Neuronal stem cell (in vitro differentiated cells): ENCODE measurements around the gene NUP188.

Experiments used
- DNase-seq: peaks from one replicate; pipeline ENCODE4 v3.0.0-alpha.2; 2013; ENCODE audit warnings: low spot score
- H2AFZ ChIP-seq: one replicate; pipeline ENCODE4 v1.6.1; 2013; ENCODE audit warnings: mild to moderate bottlenecking, low read length, inconsistent platforms
- H2AK5ac ChIP-seq: 2 replicates; pipeline ENCODE4 v1.6.1; 2013; ENCODE audit warnings: low read depth, mild to moderate bottlenecking, inconsistent platforms, low read length, moderate library complexity, mixed read lengths
- H2BK120ac ChIP-seq: 2 replicates; pipeline ENCODE4 v1.6.1; 2013; ENCODE audit warnings: low read depth, mild to moderate bottlenecking, inconsistent platforms, low read length, moderate library complexity, mixed read lengths
- H2BK12ac ChIP-seq: one replicate; pipeline ENCODE4 v1.6.1; 2013; ENCODE audit warnings: low read length, inconsistent platforms
- H2BK15ac ChIP-seq: 2 replicates; pipeline ENCODE4 v1.6.1; 2013; ENCODE audit warnings: mild to moderate bottlenecking, low read length, inconsistent platforms, mixed read lengths
- H2BK5ac ChIP-seq: one replicate; pipeline ENCODE4 v1.6.1; 2013; ENCODE audit warnings: inconsistent platforms, mild to moderate bottlenecking, low read length, moderate library complexity
- H3K14ac ChIP-seq: one replicate; pipeline ENCODE4 v1.6.1; 2013; ENCODE audit warnings: low read length, inconsistent platforms
- H3K18ac ChIP-seq: 2 replicates; pipeline ENCODE4 v1.6.1; 2013; ENCODE audit warnings: low read length, inconsistent platforms
- H3K23ac ChIP-seq: 2 replicates; pipeline ENCODE4 v1.6.1; 2013; ENCODE audit warnings: low read depth, mild to moderate bottlenecking, mixed read lengths, low read length, inconsistent platforms; ENCODE audit not compliant: poor library complexity
- H3K27ac ChIP-seq: replicated peaks from 3 replicates; pipeline ENCODE4 v1.5.1; 2013; ENCODE audit warnings: low read length, inconsistent platforms
- H3K27me3 ChIP-seq, 3 experiments: 2 replicates each; pipeline ENCODE4 v1.6.1; 2013; ENCODE audit warnings: low read length in 3 of 3, mild to moderate bottlenecking in 2 of 3, inconsistent platforms in 1 of 3, low read depth in 1 of 3, mixed read lengths in 1 of 3, moderate library complexity in 1 of 3; ENCODE audit not compliant: control insufficient read depth in 3 of 3, insufficient read depth in 3 of 3
- H3K36me3 ChIP-seq, 2 donors: replicated peaks in 1 of 2; 2 replicates each; pipeline ENCODE4 v1.6.1; 2013; ENCODE audit warnings: low read length in 2 of 2; ENCODE audit not compliant: control insufficient read depth in 2 of 2, insufficient read depth in 2 of 2
- H3K4ac ChIP-seq: 2 replicates; pipeline ENCODE4 v1.6.1; 2013; ENCODE audit warnings: inconsistent platforms, mild to moderate bottlenecking, low read length, moderate library complexity
- H3K4me1 ChIP-seq, 2 donors: 1 replicate in 1 of 2; 2 replicates in 1 of 2; pipeline ENCODE4 v1.6.1; 2013; ENCODE audit warnings: low read length in 2 of 2, low read depth in 1 of 2; ENCODE audit not compliant: control insufficient read depth in 2 of 2, insufficient read depth in 1 of 2
- H3K4me2 ChIP-seq: one replicate; pipeline ENCODE4 v1.6.1; 2013; ENCODE audit warnings: mild to moderate bottlenecking, low read length, inconsistent platforms; ENCODE audit not compliant: insufficient read depth, poor library complexity, severe bottlenecking
- H3K4me3 ChIP-seq, 2 donors: 2 replicates each; pipeline ENCODE4 v1.5.1; 2013; ENCODE audit warnings: low read length in 2 of 2, mild to moderate bottlenecking in 2 of 2, inconsistent platforms in 1 of 2, moderate library complexity in 1 of 2
- H3K79me1 ChIP-seq: one replicate; pipeline ENCODE4 v1.6.1; 2013; ENCODE audit warnings: low read depth, mild to moderate bottlenecking, inconsistent platforms, low read length, moderate library complexity
- H3K9ac ChIP-seq: one replicate; pipeline ENCODE4 v1.6.1; 2013; ENCODE audit warnings: mild to moderate bottlenecking, low read depth, low read length, inconsistent platforms; ENCODE audit not compliant: poor library complexity
- H3K9me3 ChIP-seq, 2 donors: replicated peaks in 1 of 2; 2 replicates each; pipeline versions ENCODE3 to v1.6.1; 2013; ENCODE audit warnings: low read length in 2 of 2, mild to moderate bottlenecking in 2 of 2, inconsistent platforms in 1 of 2, low read depth in 1 of 2, mixed read lengths in 1 of 2, moderate library complexity in 1 of 2; ENCODE audit not compliant: control insufficient read depth in 2 of 2, insufficient read depth in 1 of 2
- H4K8ac ChIP-seq: one replicate; pipeline ENCODE4 v1.6.1; 2013; ENCODE audit warnings: low read depth, mild to moderate bottlenecking, inconsistent platforms, low read length, moderate library complexity
- H4K91ac ChIP-seq: one replicate; pipeline ENCODE4 v1.6.1; 2013; ENCODE audit warnings: low read length, low read depth, mild to moderate bottlenecking, inconsistent platforms; ENCODE audit not compliant: poor library complexity
- WGBS, 2 donors: extraction: QIAGEN DNeasy Blood & Tissue Kit; methylation state at CpG; one replicate each; pipeline ENCODE4 v1.1.7; 2013; ENCODE audit warnings: missing lambda C conversion rate in 2 of 2, mixed read lengths in 1 of 2; ENCODE audit not compliant: insufficient read length in 2 of 2, insufficient replicate concordance in 1 of 2; ENCODE audit errors: extremely low coverage in 2 of 2; 5-methylcytosine and 5-hydroxymethylcytosine counted together

Gene NUP188

DNA sequence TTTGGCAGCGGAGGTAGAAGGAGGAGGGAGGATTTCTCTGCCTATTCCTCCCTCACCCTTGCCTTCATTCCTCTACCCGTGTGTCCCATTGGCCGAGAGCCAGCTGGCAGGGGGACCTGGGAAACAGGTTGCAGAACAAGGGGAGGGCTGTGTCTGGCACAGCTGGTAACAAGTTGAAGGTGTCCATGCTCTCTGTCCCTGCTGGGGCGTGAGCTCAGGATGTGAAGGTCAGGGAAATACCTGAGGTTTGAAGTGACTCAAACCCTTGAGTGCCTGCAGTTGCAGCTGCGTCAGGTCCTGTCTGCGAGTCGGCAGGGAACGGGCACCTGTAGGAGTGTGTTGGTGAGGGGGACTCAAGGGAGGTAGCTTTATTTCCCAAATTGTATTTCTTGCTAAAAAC, 105.1 kb downstream of the NUP188 start:
- no CpG with 5 or more reads among the region's 8 CpGs for WGBS, 2 donors
- Histone ChIP-seq H2BK5ac (no peak overlapping the region), H2AFZ (no peak overlapping the region), H3K79me1 (peaks cover 2% of the 10 kb centered on the region), H3K14ac (no peak overlapping the region), H2BK12ac (no peak overlapping the region), H3K4me3 (no peak overlapping the region), H2AK5ac (no peak overlapping the region), H3K4me2 (peak overlapping the region; percentile 11), H3K4ac (no peak overlapping the region), H3K27ac (no peak overlapping the region), H2BK15ac (no peak overlapping the region), H4K91ac (no peak overlapping the region), H4K8ac (peak overlapping the region; percentile 82), H3K4me1 (no peaks in the 10 kb centered on the region), H3K27me3 (no peaks in the 10 kb centered on the region), H3K18ac (no peak overlapping the region), H3K23ac (peak overlapping the region; percentile 80), H3K36me3 (peaks cover 22 to 44% of the 10 kb centered on the region in 2 donors), H3K9me3 (peaks cover 0 to 2% of the 10 kb centered on the region in 2 donors), H2BK120ac (no peak overlapping the region), H3K9ac (no peak overlapping the region)
- DNase-seq, result no peak

DNA sequence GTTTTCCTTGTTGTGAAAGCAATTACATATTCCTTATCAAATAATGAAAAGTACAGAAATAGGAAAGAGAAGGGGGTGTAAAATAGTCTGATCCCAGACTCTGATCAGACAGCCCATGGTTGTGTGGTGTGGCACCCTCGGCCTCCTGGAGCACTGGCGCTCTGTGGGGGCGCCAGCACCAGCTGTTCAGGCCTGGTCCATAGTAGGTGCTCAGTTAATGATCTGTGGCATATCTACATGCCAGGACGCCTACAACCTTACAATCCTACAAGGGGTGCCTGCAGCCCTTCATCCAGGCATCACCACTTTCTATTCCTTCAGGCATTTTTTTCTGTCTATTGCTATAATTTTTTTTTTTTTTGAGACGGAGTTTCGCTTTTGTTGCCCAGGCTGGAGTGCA, 105.5 kb downstream of the NUP188 start:
- no peak overlapping the region for H2AK5ac ChIP-seq
- peaks cover 0 to 2% of the 10 kb centered on the region in 2 donors for H3K9me3 ChIP-seq
- H3K4me2 ChIP-seq, result no peak overlapping the region
- H3K14ac ChIP-seq, result no peak overlapping the region
- H3K27me3 ChIP-seq, result no peaks in the 10 kb centered on the region
- no peak overlapping the region for H3K18ac ChIP-seq
- no peak overlapping the region for H2AFZ ChIP-seq
- no peak overlapping the region for H2BK15ac ChIP-seq
- no peak overlapping the region for H3K27ac ChIP-seq
- no peak overlapping the region for H2BK120ac ChIP-seq
- DNase-seq, result no peak
- H3K9ac ChIP-seq, result no peak overlapping the region
- no peak overlapping the region for H3K4ac ChIP-seq
- no peak overlapping the region for H3K23ac ChIP-seq
- no peak overlapping the region for H3K4me3 ChIP-seq
- H3K36me3 ChIP-seq, result peaks cover 20 to 42% of the 10 kb centered on the region in 2 donors
- H2BK5ac ChIP-seq, result no peak overlapping the region
- H4K91ac ChIP-seq, result no peak overlapping the region
- H2BK12ac ChIP-seq, result no peak overlapping the region
- H3K4me1 ChIP-seq, result no peaks in the 10 kb centered on the region
- WGBS, 2 donors, result no CpG with 5 or more reads among the region's 6 CpGs
- H4K8ac ChIP-seq, result no peak overlapping the region
- H3K79me1 ChIP-seq, result peaks cover 2% of the 10 kb centered on the region

DNA sequence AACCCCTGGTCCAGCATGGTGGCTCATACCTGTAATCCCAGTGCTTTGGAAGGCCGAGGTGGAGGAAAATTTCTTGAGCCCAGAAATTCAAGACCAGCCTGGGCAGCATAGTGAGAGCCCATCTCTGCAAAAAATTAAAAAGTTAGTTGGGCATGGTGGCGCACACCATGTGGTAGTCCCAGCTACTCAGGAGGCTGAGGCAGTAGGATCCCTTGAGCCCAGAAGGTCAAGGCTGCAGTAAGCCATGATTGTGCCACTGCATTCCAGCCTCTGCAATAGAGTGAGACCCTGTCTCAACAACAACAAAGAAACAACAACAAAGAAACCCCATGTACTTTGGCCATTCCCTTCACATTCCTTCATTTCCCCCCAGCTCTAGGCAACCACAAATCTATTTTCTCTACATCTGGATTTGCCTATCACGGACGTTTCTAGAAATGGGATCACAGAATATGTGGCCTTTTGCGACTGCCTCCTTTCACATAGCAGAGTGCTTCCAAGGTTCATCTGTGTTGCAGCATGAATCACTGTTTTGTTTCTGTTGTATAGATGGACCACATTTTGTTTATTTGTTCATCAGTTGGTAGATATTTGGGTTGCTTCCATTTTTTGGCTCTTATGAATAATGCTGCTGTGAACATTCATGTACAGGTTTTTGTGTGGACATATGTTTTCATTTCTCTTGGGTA, 106.8 kb downstream of the NUP188 start:
- Histone ChIP-seq H2BK15ac (no peak overlapping the region), H2BK5ac (no peak overlapping the region), H2AFZ (no peak overlapping the region), H4K91ac (no peak overlapping the region), H3K79me1 (peaks cover 2% of the 10 kb centered on the region), H2AK5ac (no peak overlapping the region), H3K9me3 (peaks cover 0 to 2% of the 10 kb centered on the region in 2 donors), H3K36me3 (peaks cover 16 to 33% of the 10 kb centered on the region in 2 donors), H3K4me2 (no peak overlapping the region), H3K14ac (no peak overlapping the region), H3K4ac (no peak overlapping the region), H3K23ac (no peak overlapping the region), H3K4me1 (no peaks in the 10 kb centered on the region), H3K18ac (no peak overlapping the region), H3K4me3 (no peak overlapping the region), H2BK12ac (no peak overlapping the region), H2BK120ac (no peak overlapping the region), H3K27me3 (no peaks in the 10 kb centered on the region), H4K8ac (no peak overlapping the region), H3K27ac (no peak overlapping the region), H3K9ac (no peak overlapping the region)
- no CpG with 5 or more reads among the region's 5 CpGs for WGBS, 2 donors
- no peak for DNase-seq
